Endothelial cell of umbilical vein (primary cell): ENCODE results near the gene FBLN2. TPM values are rescaled to one million over a fixed set of nuclear protein-coding genes. Genes with fewer than 3 reads are reported as not detected.

ENCODE experiments used
- BruUV-seq: library from RNA; stranded (reverse); fragments of 400-500 nt; replicated peaks from 2 replicates; lab custom pipeline; 2021; lab: Mats Ljungman, UMichigan
- CTCF ChIA-PET: fragments of 300-600, 350-600 bp; sonication (Branson Sonifier 250); formaldehyde crosslinking; loops from one replicate; lab custom pipeline; 2021; ENCODE audit warnings: antibody characterized with exemption, inconsistent platforms; lab: Charles Lee
- POLR2A ChIA-PET: fragments of 300-600, 350-600 bp; sonication (Branson Sonifier 250); formaldehyde crosslinking; loops from one replicate; lab custom pipeline; 2021; ENCODE audit warnings: antibody characterized with exemption, inconsistent platforms; lab: Charles Lee
- DNase-seq: peaks from one replicate; pipeline ENCODE4 v3.0.0-alpha.2; 2011; ENCODE audit warnings: low read depth, low spot score
- FAIRE-seq: peaks from 2 replicates; lab custom pipeline; 2011; peaks lifted over from hg19 to GRCh38; lab: Jason Lieb, UNC
- H2AFZ ChIP-seq: 2 replicates; pipeline ENCODE4 v1.6.0; 2012; ENCODE audit warnings: low read depth, low read length, control low read depth, inconsistent platforms
- H3K27ac ChIP-seq: 2 replicates; pipeline ENCODE4 v1.5.1; 2011; ENCODE audit warnings: low read depth, mild to moderate bottlenecking, control low read depth, low read length, moderate library complexity; ENCODE audit not compliant: insufficient read depth
- H3K27me3 ChIP-seq, 2 experiments: 2 replicates each; pipeline versions ENCODE4 v1.6.0 to v1.6.1; 2011; ENCODE audit warnings: low read length in 2 of 2, mixed read lengths in 1 of 2; ENCODE audit not compliant: control insufficient read depth in 2 of 2, insufficient read depth in 2 of 2
- H3K36me3 ChIP-seq, 2 experiments: 2 replicates in 1 of 2; 3 replicates in 1 of 2; pipeline ENCODE4 v1.5.1; 2011; ENCODE audit warnings: low read length in 2 of 2, mild to moderate bottlenecking in 1 of 2, moderate library complexity in 1 of 2; ENCODE audit not compliant: control insufficient read depth in 2 of 2, insufficient read depth in 2 of 2; ENCODE audit errors: extremely low read depth in 1 of 2
- H3K4me1 ChIP-seq: 3 replicates; pipeline ENCODE4 v1.5.1; 2011; ENCODE audit warnings: mild to moderate bottlenecking, low read length; ENCODE audit not compliant: control insufficient read depth, insufficient read depth; ENCODE audit errors: extremely low read depth
- H3K4me2 ChIP-seq: 2 replicates; pipeline ENCODE4 v1.6.1; 2011; ENCODE audit warnings: low read length, control low read depth, mixed read lengths; ENCODE audit not compliant: insufficient read depth
- H3K4me3 ChIP-seq, 3 experiments: fragments of 200-600 bp in 1 of 3; sonication (generic), shearing (Covaris generic) in 1 of 3; replicated peaks in 1 of 3; 2 replicates each; pipeline ENCODE4 v1.5.1; 2011 to 2016; ENCODE audit warnings: control low read depth in 3 of 3, low read length in 3 of 3, mild to moderate bottlenecking in 2 of 3, inconsistent platforms in 1 of 3, low read depth in 1 of 3, moderate library complexity in 1 of 3; ENCODE audit not compliant: insufficient read depth in 1 of 3
- H3K79me2 ChIP-seq: 2 replicates; pipeline ENCODE4 v1.6.0; 2012; ENCODE audit warnings: low read length, inconsistent platforms; ENCODE audit not compliant: control insufficient read depth, insufficient read depth
- H3K9ac ChIP-seq: replicated peaks from 2 replicates; pipeline ENCODE3; 2011; ENCODE audit warnings: low read length, control low read depth; ENCODE audit not compliant: insufficient read depth; ENCODE audit errors: extremely low read depth
- H3K9me1 ChIP-seq: replicated peaks from 3 replicates; pipeline ENCODE4 v1.6.0; 2011; ENCODE audit warnings: mild to moderate bottlenecking, low read length; ENCODE audit not compliant: control insufficient read depth, insufficient read depth; ENCODE audit errors: extremely low read depth
- H3K9me3 ChIP-seq: replicated peaks from 2 replicates; pipeline ENCODE4 v1.5.1; 2012; ENCODE audit warnings: low read length, inconsistent platforms; ENCODE audit not compliant: control insufficient read depth, insufficient read depth
- H4K20me1 ChIP-seq: replicated peaks from 2 replicates; pipeline ENCODE3; 2011; ENCODE audit warnings: mild to moderate bottlenecking, low read length; ENCODE audit not compliant: control insufficient read depth, insufficient read depth; ENCODE audit errors: extremely low read depth
- CTCF ChIP-seq, 2 donors: IDR thresholded peaks; 1 replicate in 1 of 2; 2 replicates in 1 of 2; pipeline ENCODE4 v1.5.1; 2011; ENCODE audit warnings: low read length in 2 of 2, mild to moderate bottlenecking in 2 of 2, moderate library complexity in 2 of 2, control low read depth in 1 of 2, inconsistent platforms in 1 of 2, low read depth in 1 of 2; ENCODE audit not compliant: insufficient read depth in 1 of 2; ENCODE audit errors: extremely low read depth in 1 of 2
- EZH2 ChIP-seq: IDR thresholded peaks from 2 replicates; pipeline ENCODE4 v1.6.1; 2012; ENCODE audit warnings: borderline replicate concordance, low read depth, mild to moderate bottlenecking, moderate library complexity, low read length, inconsistent platforms; ENCODE audit not compliant: severe bottlenecking
- FOS ChIP-seq: IDR thresholded peaks from 2 replicates; pipeline ENCODE4 v1.6.1; 2011; ENCODE audit warnings: mild to moderate bottlenecking, low read length, moderate library complexity, borderline replicate concordance; ENCODE audit not compliant: insufficient read depth
- GATA2 ChIP-seq: IDR thresholded peaks from 2 replicates; pipeline ENCODE4 v1.7.0; 2011; ENCODE audit warnings: low read depth, mild to moderate bottlenecking, moderate library complexity, mixed read lengths, low read length; ENCODE audit not compliant: insufficient read length, insufficient read depth
- JUN ChIP-seq: IDR thresholded peaks from 2 replicates; pipeline ENCODE4 v1.6.1; 2011; ENCODE audit warnings: borderline replicate concordance, low read depth; ENCODE audit not compliant: insufficient read length, insufficient read depth
- MYC ChIP-seq: IDR thresholded peaks from one replicate; pipeline ENCODE4 v1.6.1; 2011; ENCODE audit warnings: mild to moderate bottlenecking, low read depth, low read length
- POLR2A ChIP-seq: IDR thresholded peaks from 2 replicates; pipeline ENCODE4 v1.6.1; 2012; ENCODE audit warnings: low read depth, mild to moderate bottlenecking, control low read depth, low read length
- POLR2AphosphoS5 ChIP-seq: IDR thresholded peaks from 2 replicates; pipeline ENCODE4 v1.6.1; 2012; ENCODE audit warnings: low read depth, mild to moderate bottlenecking, control low read depth, low read length, moderate library complexity; ENCODE audit not compliant: insufficient read depth
- dilution Hi-C: fragments of 300-500 bp; cut with MboI; formaldehyde crosslinking; loops from one replicate; pipeline ENCODE4 v1.15.0; 2019; ENCODE audit warnings: low sequenced_read_pairs; ENCODE audit not compliant: extremely low pct_ligation_motif_present
- intact Hi-C: fragments of 100-400 bp; cut with micrococcal nuclease; formaldehyde crosslinking; loops from one replicate; pipeline ENCODE4 v1.10.0; 2022
- polyA plus RNA-seq, 4 experiments: library from polyadenylated mRNA; depleted of rRNA in 3 of 4; stranded (reverse) in 3 of 4; unstranded in 1 of 4; fragments of >200 nt; gene quantifications; 2 replicates each; pipeline versions ENCODE4 v1.2.1 to v1.2.3, GENCODE V29; 2011 to 2012; ENCODE audit warnings: missing spikeins in 1 of 4
- total RNA-seq: library from RNA; stranded (reverse); gene quantifications from 2 replicates; pipeline ENCODE4 v1.2.3, GENCODE V29; 2021
- TF ChIP-seq, protein P1 (sequence below): IDR thresholded peaks from 2 replicates; pipeline ENCODE4 v1.6.1; 2011; ENCODE audit not compliant: insufficient read depth, insufficient read length

FBLN2 gene
- total and polyA plus RNA-seq, 2 donors (not counting 3 experiments of a cell fraction or from before 2014, with no cell fraction given): 1.4 to 1.9 TPM

GRCh38 chr3:13529196-13530112 is 19.5 kb upstream of the FBLN2 start:
- Histone ChIP-seq H3K36me3 (no peaks in the 10 kb centered on the region), H3K9me3 (no peaks in the 10 kb centered on the region), H3K79me2 (no peaks in the 10 kb centered on the region), H3K27me3 (no peaks in the 10 kb centered on the region), H3K27ac (no peak overlapping the region), H3K4me2 (no peak overlapping the region), H4K20me1 (no peaks in the 10 kb centered on the region), H3K4me1 (no peaks in the 10 kb centered on the region), H3K9ac (no peak overlapping the region), H2AFZ (no peak overlapping the region), H3K9me1 (no peaks in the 10 kb centered on the region), H3K4me3 (no peak overlapping the region)
- FAIRE-seq (no peak), DNase-seq (no peak)
- TF ChIP-seq JUN: no peak
- ChIA-PET CTCF (interaction anchor here (1.7 kb wide), 1 partner anchor 119 kb away, joined by 3 read pairs; no protein-coding TSS in a partner anchor), POLR2A (no interaction called here)
- dilution Hi-C loops (no loop called here), intact Hi-C loops (no loop called here)
- no TSS peak for BruUV-seq

- ChIA-PET CTCF (no interaction called here), POLR2A (no interaction called here)
- Histone ChIP-seq H3K27me3 (no peaks in the 10 kb centered on the region), H3K36me3 (no peaks in the 10 kb centered on the region), H3K4me3 (no peak overlapping the region), H4K20me1 (no peaks in the 10 kb centered on the region), H2AFZ (no peak overlapping the region), H3K9me3 (no peaks in the 10 kb centered on the region), H3K9ac (no peak overlapping the region), H3K4me2 (no peak overlapping the region), H3K79me2 (no peaks in the 10 kb centered on the region), H3K27ac (no peak overlapping the region), H3K4me1 (no peaks in the 10 kb centered on the region), H3K9me1 (no peaks in the 10 kb centered on the region)
- FAIRE-seq (no peak), DNase-seq (no peak)
- TF ChIP-seq, protein P1, sequence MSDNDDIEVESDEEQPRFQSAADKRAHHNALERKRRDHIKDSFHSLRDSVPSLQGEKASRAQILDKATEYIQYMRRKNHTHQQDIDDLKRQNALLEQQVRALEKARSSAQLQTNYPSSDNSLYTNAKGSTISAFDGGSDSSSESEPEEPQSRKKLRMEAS: no peak
- no peak for TF ChIP-seq EZH2
- TF ChIP-seq CTCF (IDR thresholded peaks at IDR 0.05; ENCODE audit: extremely low read depth in 1 of 2, insufficient read depth in 1 of 2, low read depth in 1 of 2, low read length in 2 of 2): no peak
- TF ChIP-seq POLR2AphosphoS5: no peak
- no peak for TF ChIP-seq JUN
- TF ChIP-seq POLR2A: no peak
- TF ChIP-seq GATA2: no peak
- TF ChIP-seq FOS: no peak
- no peak for TF ChIP-seq MYC
- dilution Hi-C loops (no loop called here), intact Hi-C loops (no loop called here)
- BruUV-seq: no TSS peak
These were observed 18.5 kb upstream of the FBLN2 start for GRCh38 chr3:13530241-13531009.
